DND-41 (cell line): ENCODE data around the gene BOD1L1.

Experiments used
- EZH2 ChIP-seq: IDR thresholded peaks from 3 replicates; pipeline ENCODE4 v1.6.1; 2012; ENCODE audit warnings: borderline replicate concordance, low read depth, mild to moderate bottlenecking, moderate library complexity, low read length, inconsistent platforms; ENCODE audit not compliant: severe bottlenecking
- TF ChIP-seq, protein P1 (sequence below): IDR thresholded peaks from 2 replicates; pipeline ENCODE4 v1.5.1; 2012; ENCODE audit warnings: borderline replicate concordance, low read length, moderate library complexity, mild to moderate bottlenecking; ENCODE audit not compliant: poor library complexity, severe bottlenecking; ENCODE audit errors: extremely low read depth

GRCh38 chr4:13612569-13612968 lies 15.0 kb downstream of the BOD1L1 start:
- TF ChIP-seq, protein P1, sequence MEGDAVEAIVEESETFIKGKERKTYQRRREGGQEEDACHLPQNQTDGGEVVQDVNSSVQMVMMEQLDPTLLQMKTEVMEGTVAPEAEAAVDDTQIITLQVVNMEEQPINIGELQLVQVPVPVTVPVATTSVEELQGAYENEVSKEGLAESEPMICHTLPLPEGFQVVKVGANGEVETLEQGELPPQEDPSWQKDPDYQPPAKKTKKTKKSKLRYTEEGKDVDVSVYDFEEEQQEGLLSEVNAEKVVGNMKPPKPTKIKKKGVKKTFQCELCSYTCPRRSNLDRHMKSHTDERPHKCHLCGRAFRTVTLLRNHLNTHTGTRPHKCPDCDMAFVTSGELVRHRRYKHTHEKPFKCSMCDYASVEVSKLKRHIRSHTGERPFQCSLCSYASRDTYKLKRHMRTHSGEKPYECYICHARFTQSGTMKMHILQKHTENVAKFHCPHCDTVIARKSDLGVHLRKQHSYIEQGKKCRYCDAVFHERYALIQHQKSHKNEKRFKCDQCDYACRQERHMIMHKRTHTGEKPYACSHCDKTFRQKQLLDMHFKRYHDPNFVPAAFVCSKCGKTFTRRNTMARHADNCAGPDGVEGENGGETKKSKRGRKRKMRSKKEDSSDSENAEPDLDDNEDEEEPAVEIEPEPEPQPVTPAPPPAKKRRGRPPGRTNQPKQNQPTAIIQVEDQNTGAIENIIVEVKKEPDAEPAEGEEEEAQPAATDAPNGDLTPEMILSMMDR = no peak
- TF ChIP-seq EZH2 = no peak
